GM19455 (cell line): Measurements from ENCODE around the gene CTIF.
"Not testable (repeated sequence)": the region's sequence is repeated elsewhere in the genome, so short reads cannot be mapped to it uniquely, and the experiment has no call there.

Source experiments
- ATAC-seq: cut with Tn5 transposase; IDR thresholded peaks from one replicate; pipeline ENCODE4 v1.9.1; 2021; ENCODE audit not compliant: unreplicated experiment

CTIF gene

GRCh38 chr18:48638896-48639771 lies 100.3 kb downstream of the CTIF start:
- no peak for ATAC-seq

GRCh38 chr18:48639772-48640432 lies 101.1 kb downstream of the CTIF start:
- no peak for ATAC-seq

GRCh38 chr18:48640566-48641270 lies 101.9 kb downstream of the CTIF start:
- ATAC-seq, result no peak

GRCh38 chr18:48641981-48642380 lies 103.2 kb downstream of the CTIF start:
- no peak for ATAC-seq

- ATAC-seq, result no peak
Measured at GRCh38 chr18:48642503-48642902, 103.7 kb downstream of the CTIF start.

GRCh38 chr18:48643262-48643661 lies 104.4 kb downstream of the CTIF start:
- no peak for ATAC-seq

GRCh38 chr18:48644029-48644428 lies 105.2 kb downstream of the CTIF start:
- no peak for ATAC-seq

- no peak for ATAC-seq
Measured at GRCh38 chr18:48645427-48646002, 106.7 kb downstream of the CTIF start.

- no peak for ATAC-seq
Measured at GRCh38 chr18:48646976-48647375, 108.1 kb downstream of the CTIF start.

- no peak for ATAC-seq
Measured at GRCh38 chr18:48649231-48649630, 110.4 kb downstream of the CTIF start.

- not testable (repeated sequence) for ATAC-seq
Measured at GRCh38 chr18:48654591-48654990, 115.8 kb downstream of the CTIF start.

GRCh38 chr18:48655508-48655907 lies 116.7 kb downstream of the CTIF start:
- no peak for ATAC-seq

GRCh38 chr18:48656176-48656575 lies 117.3 kb downstream of the CTIF start:
- no peak for ATAC-seq

GRCh38 chr18:48656582-48656981 lies 117.8 kb downstream of the CTIF start:
- no peak for ATAC-seq

- ATAC-seq, result no peak
Measured at GRCh38 chr18:48657447-48658120, 118.8 kb downstream of the CTIF start.

GRCh38 chr18:48658721-48659120 lies 119.9 kb downstream of the CTIF start:
- no peak for ATAC-seq

GRCh38 chr18:48659188-48660009 lies 120.6 kb downstream of the CTIF start:
- ATAC-seq, result no peak

- no peak for ATAC-seq
Measured at GRCh38 chr18:48660346-48661228, 121.8 kb downstream of the CTIF start.

- ATAC-seq, result no peak
Measured at GRCh38 chr18:48661421-48661820, 122.6 kb downstream of the CTIF start.
